ENCODE results near the gene SERPINB8.

GRCh38 chr18:63994783-63995399 lies 25.0 kb downstream of the SERPINB8 start:
- TF ChIP-seq CTCF (IDR thresholded peaks at IDR 0.05) (peak; percentile 65 to 91 (median 74)), POLR2A (IDR thresholded peaks at IDR 0.05) (no peak)
